ENCODE results near the gene GOLGA6L7. TPM values are rescaled to one million over a fixed set of nuclear protein-coding genes. Genes with fewer than 3 reads are reported as not detected.
"Not testable (repeated sequence)": the region's sequence is repeated elsewhere in the genome, so short reads cannot be mapped to it uniquely, and the experiment has no call there.

GOLGA6L7 gene
- total and polyA plus RNA-seq, 2 of the 4 experiments (the other 2 are of a cell fraction), result not detected

- H2BK120ac ChIP-seq (ENCODE audit: low read depth, low read length); H3K4me2 ChIP-seq (ENCODE audit: low read depth, low read length); H3K4ac ChIP-seq (ENCODE audit: low read depth, low read length); H3K18ac ChIP-seq (ENCODE audit: low read depth, low read length); H3K36me3 ChIP-seq (ENCODE audit: control insufficient read depth, insufficient read depth, low read length); H4K5ac ChIP-seq (ENCODE audit: low read depth, low read length); intact Hi-C loops (cut with micrococcal nuclease); H4K8ac ChIP-seq (ENCODE audit: low read depth in 2 of 2, low read length in 2 of 2); ATAC-seq (ENCODE audit: low read depth); H3K23ac ChIP-seq (ENCODE audit: low read depth, low read length); dilution Hi-C loops (cut with HindIII; ENCODE audit: low sequenced_read_pairs, unreplicated experiment); H2AK9ac ChIP-seq (replicated peaks; ENCODE audit: low read depth, low read length, poor library complexity); H2AK5ac ChIP-seq (ENCODE audit: low read depth, low read length); H3K79me1 ChIP-seq (ENCODE audit: low read depth in 1 of 2, low read length in 2 of 2); H4K20me1 ChIP-seq (ENCODE audit: insufficient read depth, low read length); H3K27me3 ChIP-seq (ENCODE audit: control insufficient read depth, insufficient read depth, low read length); H3K9ac ChIP-seq (ENCODE audit: low read depth, low read length); POLR2A ChIA-PET (ENCODE audit: unreplicated experiment); H3K4me1 ChIP-seq (ENCODE audit: control insufficient read depth, insufficient read depth, low read length); H2AFZ ChIP-seq (replicated peaks; ENCODE audit: low read length, poor library complexity); H3K9me1 ChIP-seq (ENCODE audit: insufficient read depth, low read length); BruUV-seq (replicated peaks); H3K4me3 ChIP-seq (ENCODE audit: insufficient read depth, low read depth, low read length); in situ Hi-C loops (cut with MboI; ENCODE audit: low sequenced_read_pairs); H4K91ac ChIP-seq (ENCODE audit: insufficient read depth, low read depth, low read length); DNase-seq; H3K27ac ChIP-seq (ENCODE audit: insufficient read depth, low read length); H3K14ac ChIP-seq (replicated peaks; ENCODE audit: low read depth, low read length); H2BK5ac ChIP-seq (ENCODE audit: low read depth, low read length, poor library complexity, severe bottlenecking); H3K56ac ChIP-seq (ENCODE audit: extremely low read depth, insufficient read depth, low read length); H3K9me3 ChIP-seq (ENCODE audit: control insufficient read depth, insufficient read depth, low read length); H2BK20ac ChIP-seq (ENCODE audit: low read depth, low read length); H2BK15ac ChIP-seq (ENCODE audit: low read depth, low read length); CTCF ChIA-PET: not testable (repeated sequence)
- WGBS, 2 experiments (ENCODE audit: extremely low coverage in 2 of 2, insufficient read length in 1 of 2), result no CpG with 5 or more reads among the region's 12 CpGs
Observed at GRCh38 chr15:28843520-28843919, 4.9 kb downstream of the GOLGA6L7 start.

- H3K9me3 ChIP-seq (ENCODE audit: control insufficient read depth, insufficient read depth, low read length); H3K14ac ChIP-seq (replicated peaks; ENCODE audit: low read depth, low read length); POLR2A ChIA-PET (ENCODE audit: unreplicated experiment); dilution Hi-C loops (cut with HindIII; ENCODE audit: low sequenced_read_pairs, unreplicated experiment); H3K4me3 ChIP-seq (ENCODE audit: insufficient read depth, low read depth, low read length); H3K9me1 ChIP-seq (ENCODE audit: insufficient read depth, low read length); H2BK120ac ChIP-seq (ENCODE audit: low read depth, low read length); H4K5ac ChIP-seq (ENCODE audit: low read depth, low read length); H2BK20ac ChIP-seq (ENCODE audit: low read depth, low read length); H2AFZ ChIP-seq (replicated peaks; ENCODE audit: low read length, poor library complexity); H3K9ac ChIP-seq (ENCODE audit: low read depth, low read length); H2BK5ac ChIP-seq (ENCODE audit: low read depth, low read length, poor library complexity, severe bottlenecking); ATAC-seq (ENCODE audit: low read depth); H3K4ac ChIP-seq (ENCODE audit: low read depth, low read length); BruUV-seq (replicated peaks); CTCF ChIA-PET; H2AK5ac ChIP-seq (ENCODE audit: low read depth, low read length); DNase-seq; H4K20me1 ChIP-seq (ENCODE audit: insufficient read depth, low read length); H3K18ac ChIP-seq (ENCODE audit: low read depth, low read length); intact Hi-C loops (cut with micrococcal nuclease); H3K56ac ChIP-seq (ENCODE audit: extremely low read depth, insufficient read depth, low read length); H4K8ac ChIP-seq (ENCODE audit: low read depth in 2 of 2, low read length in 2 of 2); H3K36me3 ChIP-seq (ENCODE audit: control insufficient read depth, insufficient read depth, low read length); H2AK9ac ChIP-seq (replicated peaks; ENCODE audit: low read depth, low read length, poor library complexity); H4K91ac ChIP-seq (ENCODE audit: insufficient read depth, low read depth, low read length); in situ Hi-C loops (cut with MboI; ENCODE audit: low sequenced_read_pairs); H3K27me3 ChIP-seq (ENCODE audit: control insufficient read depth, insufficient read depth, low read length); H3K23ac ChIP-seq (ENCODE audit: low read depth, low read length); H3K27ac ChIP-seq (ENCODE audit: insufficient read depth, low read length); H2BK15ac ChIP-seq (ENCODE audit: low read depth, low read length); H3K4me1 ChIP-seq (ENCODE audit: control insufficient read depth, insufficient read depth, low read length); H3K79me1 ChIP-seq (ENCODE audit: low read depth in 1 of 2, low read length in 2 of 2); H3K4me2 ChIP-seq (ENCODE audit: low read depth, low read length): not testable (repeated sequence)
- WGBS, 2 experiments (ENCODE audit: extremely low coverage in 2 of 2, insufficient read length in 1 of 2), result 57% methylated on average over 1 of the region's 11 CpGs; no CpG with 5 or more reads in 1 of the 2 experiments
Observed at GRCh38 chr15:28842210-28842609, 6.2 kb downstream of the GOLGA6L7 start.

Measured in IMR-90 (cell line).